HepG2 (cell line): Measurements from ENCODE around the gene PDZD11. TPM values are rescaled to one million over a fixed set of nuclear protein-coding genes. Genes with fewer than 3 reads are reported as not detected.

Experiments
- ATAC-seq: fragments of 200-7000 bp; cut with Tn5 transposase; 3 replicates; pipeline ENCODE4 v1.9.1; 2020; ENCODE audit warnings: mild to moderate bottlenecking, moderate library complexity
- BruUV-seq: library from RNA; stranded (reverse); fragments of 400-500 nt; replicated peaks from 2 replicates; lab custom pipeline; 2021; lab: Mats Ljungman, UMichigan
- CTCF ChIA-PET: fragments of 300-600 bp; formaldehyde crosslinking; extraction: SDS; loops from one replicate; lab custom pipeline; 2021; ENCODE audit warnings: low total read pairs, inconsistent platforms, low intra/inter-chr PET ratio; lab: Yijun Ruan, JAX
- POLR2A ChIA-PET: fragments of 350-600 bp; sonication (Branson Sonifier 250); formaldehyde crosslinking; loops from one replicate; lab custom pipeline; 2020; ENCODE audit warnings: antibody characterized with exemption, inconsistent platforms; lab: Yijun Ruan, JAX
- DNase-seq: peaks from one replicate; pipeline ENCODE4 v3.0.0-alpha.2; 2015; ENCODE audit warnings: low spot score
- FAIRE-seq: peaks from 3 replicates; lab custom pipeline; 2011; peaks lifted over from hg19 to GRCh38; lab: Jason Lieb, UNC
- H2AFZ ChIP-seq: one replicate; pipeline ENCODE4 v1.6.1; 2011; ENCODE audit warnings: low read length, inconsistent platforms
- H3K27ac ChIP-seq: fragments of 300-600 bp; 3 replicates; pipeline ENCODE4 v1.8.0; 2011; ENCODE audit warnings: mixed run types, mild to moderate bottlenecking, mixed read lengths, low read length, inconsistent platforms; ENCODE audit not compliant: insufficient read depth; ENCODE audit errors: extremely low read length
- H3K27me3 ChIP-seq, 2 experiments: fragments of 200-600 bp in 1 of 2; 2 replicates in 1 of 2; 3 replicates in 1 of 2; pipeline versions ENCODE4 v1.6.0 to v1.8.0; 2011; ENCODE audit warnings: low read length in 2 of 2, mild to moderate bottlenecking in 2 of 2, moderate library complexity in 2 of 2, inconsistent platforms in 1 of 2; ENCODE audit not compliant: insufficient read depth in 2 of 2, control insufficient read depth in 1 of 2
- H3K36me3 ChIP-seq, 2 experiments: fragments of 200-600 bp in 1 of 2; replicated peaks in 1 of 2; 2 replicates in 1 of 2; 3 replicates in 1 of 2; pipeline versions ENCODE4 v1.5.1 to v1.8.0; 2011; ENCODE audit warnings: low read length in 2 of 2, inconsistent platforms in 1 of 2; ENCODE audit not compliant: insufficient read depth in 2 of 2, control insufficient read depth in 1 of 2
- H3K4me1 ChIP-seq: 2 replicates; pipeline ENCODE4 v1.5.1; 2012; ENCODE audit warnings: low read length, inconsistent platforms; ENCODE audit not compliant: insufficient read depth
- H3K4me2 ChIP-seq: 2 replicates; pipeline ENCODE4 v1.6.0; 2011; ENCODE audit warnings: low read depth, low read length, inconsistent platforms
- H3K4me3 ChIP-seq, 3 experiments: fragments of 200-600 bp in 1 of 3; sonication (generic), shearing (Covaris generic) in 1 of 3; replicated peaks in 1 of 3; 2 replicates each; pipeline ENCODE4 v1.5.1; 2011 to 2016; ENCODE audit warnings: low read length in 3 of 3, inconsistent platforms in 2 of 3, low read depth in 2 of 3, mild to moderate bottlenecking in 2 of 3, control low read depth in 1 of 3, mixed read lengths in 1 of 3; ENCODE audit not compliant: insufficient read depth in 1 of 3
- H3K79me2 ChIP-seq: one replicate; pipeline ENCODE4 v1.6.1; 2011; ENCODE audit warnings: low read length, inconsistent platforms; ENCODE audit not compliant: insufficient read depth
- H3K9ac ChIP-seq: 2 replicates; pipeline ENCODE4 v1.6.0; 2011; ENCODE audit warnings: mild to moderate bottlenecking, low read depth, low read length, inconsistent platforms; ENCODE audit not compliant: insufficient read depth
- H3K9me3 ChIP-seq: 2 replicates; pipeline ENCODE4 v1.5.1; 2012; ENCODE audit warnings: mild to moderate bottlenecking, low read length
- H4K20me1 ChIP-seq: 2 replicates; pipeline ENCODE4 v1.6.0; 2011; ENCODE audit warnings: inconsistent platforms, mild to moderate bottlenecking, low read length, moderate library complexity; ENCODE audit not compliant: insufficient read depth
- MTA1 ChIP-seq: sonication (generic); formaldehyde crosslinking; IDR thresholded peaks from 2 replicates; pipeline ENCODE4 v1.4.0; 2020; ENCODE audit warnings: missing genetic modification reagents, mild to moderate bottlenecking, borderline replicate concordance
- SMC3 ChIP-seq: IDR thresholded peaks from 2 replicates; pipeline ENCODE4 v1.6.1; 2011; ENCODE audit warnings: low read length, improper control_type of control experiment
- SOX5 ChIP-seq: IDR thresholded peaks from 2 replicates; pipeline ENCODE4 v1.6.1; 2016; ENCODE audit warnings: borderline replicate concordance
- TOPORS ChIP-seq: sonication (generic); formaldehyde crosslinking; IDR thresholded peaks from 2 replicates; pipeline ENCODE4 v1.8.0; 2023; ENCODE audit warnings: mild to moderate bottlenecking, missing genetic modification reagents
- ZNF143 ChIP-seq: sonication (generic); formaldehyde crosslinking; IDR thresholded peaks from 2 replicates; pipeline ENCODE4 v1.4.0; 2020; ENCODE audit warnings: missing genetic modification reagents
- ZNF260 ChIP-seq: sonication (generic); formaldehyde crosslinking; IDR thresholded peaks from 2 replicates; pipeline ENCODE4 v1.4.0; 2020; ENCODE audit warnings: missing genetic modification reagents, low read depth, mild to moderate bottlenecking, borderline replicate concordance
- ZNF331 ChIP-seq: sonication (generic); formaldehyde crosslinking; IDR thresholded peaks from 2 replicates; pipeline ENCODE4 v1.4.0; 2020; ENCODE audit warnings: missing genetic modification reagents
- ZNF460 ChIP-seq: sonication (generic); formaldehyde crosslinking; IDR thresholded peaks from 2 replicates; pipeline ENCODE4 v1.5.1; 2020; ENCODE audit warnings: missing genetic modification reagents, mild to moderate bottlenecking, borderline replicate concordance
- ZNF558 ChIP-seq: sonication (generic); formaldehyde crosslinking; IDR thresholded peaks from 2 replicates; pipeline ENCODE4 v1.9.0; 2022; ENCODE audit warnings: mild to moderate bottlenecking, missing genetic modification reagents, borderline replicate concordance
- ZNF720 ChIP-seq: sonication (generic); formaldehyde crosslinking; IDR thresholded peaks from 2 replicates; pipeline ENCODE4 v1.4.0; 2020; ENCODE audit warnings: missing genetic modification reagents
- ZSCAN20 ChIP-seq: sonication (generic); formaldehyde crosslinking; IDR thresholded peaks from 2 replicates; pipeline ENCODE4 v1.4.0; 2020; ENCODE audit warnings: missing genetic modification reagents, mild to moderate bottlenecking, borderline replicate concordance
- WGBS: methylation state at CpG from one replicate; pipeline ENCODE4 v1.1.6; 2017; ENCODE audit warnings: low lambda C conversion rate; 5-methylcytosine and 5-hydroxymethylcytosine counted together
- in situ Hi-C: cut with HindIII; loops from 2 replicates; pipeline ENCODE4 v1.10.0; 2017; ENCODE audit warnings: low pct_unique_long_range_greater_than_20kb; ENCODE audit not compliant: extremely low pct_ligation_motif_present
- intact Hi-C: fragments of 100-400 bp; cut with micrococcal nuclease; formaldehyde crosslinking; loops from one replicate; pipeline ENCODE4 v1.10.0; 2022; ENCODE audit not compliant: unreplicated experiment
- polyA plus RNA-seq, 8 experiments: library from polyadenylated mRNA; depleted of rRNA in 3 of 8; stranded (reverse) in 7 of 8; unstranded in 1 of 8; fragments of >200 nt; fragmentation: Illumina TruSeq in 4 of 8; extraction: Trizol in 4 of 8; gene quantifications; 2 replicates each; pipeline versions ENCODE4 v1.2.1 to v1.2.3, GENCODE V29; 2011 to 2016; ENCODE audit warnings: low read depth in 4 of 8, missing spikeins in 1 of 8, mixed read lengths in 1 of 8; ENCODE audit not compliant: insufficient read depth in 1 of 8
- total RNA-seq, 5 experiments: library from RNA; depleted of rRNA; stranded (reverse); fragments of >200 nt; fragmentation: Illumina TruSeq; extraction: Trizol; gene quantifications; 2 replicates each; pipeline ENCODE4 v1.2.3, GENCODE V29; 2016; ENCODE audit warnings: low read depth in 1 of 5
- TF ChIP-seq, protein P1 (sequence below): IDR thresholded peaks from 2 replicates; pipeline ENCODE4 v1.6.1; 2016; ENCODE audit warnings: missing compliant biosample characterization, missing genetic modification reagents, borderline replicate concordance
- TF ChIP-seq, protein P2 (sequence below): sonication (generic); formaldehyde crosslinking; IDR thresholded peaks from 2 replicates; pipeline ENCODE4; 2020; ENCODE audit warnings: missing genetic modification reagents, mild to moderate bottlenecking, borderline replicate concordance
- TF ChIP-seq, protein P3 (sequence below): sonication (generic); formaldehyde crosslinking; IDR thresholded peaks from 2 replicates; pipeline ENCODE4 v1.5.0; 2020; ENCODE audit warnings: mild to moderate bottlenecking, missing genetic modification reagents, moderate library complexity

The PDZD11 gene
- total and polyA plus RNA-seq, 2 of the 13 experiments (the other 11 are each of a cell fraction or from before 2014, with no cell fraction given), result 29.1 to 47.0 TPM

DNA sequence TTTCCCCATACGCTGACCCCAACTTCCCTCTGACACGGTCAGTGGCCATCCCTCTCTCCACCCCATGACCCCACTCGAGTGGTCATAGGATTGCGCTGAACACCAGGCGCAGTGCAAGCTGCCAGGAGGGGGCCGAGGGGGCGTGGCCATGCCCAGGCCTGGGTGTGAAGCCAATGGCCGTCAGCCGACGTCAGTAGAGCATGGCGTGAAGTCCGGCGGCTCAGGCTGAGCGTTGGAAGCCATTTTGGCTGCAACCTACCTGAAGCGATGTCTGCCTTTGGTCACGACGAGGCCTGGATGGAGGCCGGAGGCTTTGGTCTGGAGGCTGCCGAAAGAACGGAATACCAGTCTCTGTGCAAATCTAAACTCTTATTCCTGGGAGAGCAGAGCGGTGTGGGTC is 7.8 kb downstream of the PDZD11 start, which contains the start of gene RAB41:
Gene RAB41 (plus strand): TSS at position 222 of the 400 bp plus-strand sequence. CDS start 46 bp downstream, at position 268.
- Histone ChIP-seq H3K27me3 (no peaks in the 10 kb centered on the region), H2AFZ (no peak within 1 kb of the TSS), H3K4me3 (no peak within 1 kb of the TSS), H3K4me1 (peaks cover 13% of the 10 kb centered on the region), H3K36me3 (no peaks in the 10 kb centered on the region), H3K4me2 (no peak within 1 kb of the TSS), H3K79me2 (no peaks in the 10 kb centered on the region), H3K27ac (no peak within 1 kb of the TSS), H3K9ac (no peak within 1 kb of the TSS), H3K9me3 (no peaks in the 10 kb centered on the region), H4K20me1 (no peaks in the 10 kb centered on the region)
- DNase-seq, result no peak
- TF ChIP-seq ZNF720 (CRISPR knock-in tag), result no peak
- no peak for TF ChIP-seq MTA1
- TF ChIP-seq, protein P1, sequence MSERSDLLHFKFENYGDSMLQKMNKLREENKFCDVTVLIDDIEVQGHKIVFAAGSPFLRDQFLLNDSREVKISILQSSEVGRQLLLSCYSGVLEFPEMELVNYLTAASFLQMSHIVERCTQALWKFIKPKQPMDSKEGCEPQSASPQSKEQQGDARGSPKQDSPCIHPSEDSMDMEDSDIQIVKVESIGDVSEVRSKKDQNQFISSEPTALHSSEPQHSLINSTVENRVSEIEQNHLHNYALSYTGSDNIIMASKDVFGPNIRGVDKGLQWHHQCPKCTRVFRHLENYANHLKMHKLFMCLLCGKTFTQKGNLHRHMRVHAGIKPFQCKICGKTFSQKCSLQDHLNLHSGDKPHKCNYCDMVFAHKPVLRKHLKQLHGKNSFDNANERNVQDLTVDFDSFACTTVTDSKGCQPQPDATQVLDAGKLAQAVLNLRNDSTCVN (CRISPR knock-in tag), result no peak
- no peak for TF ChIP-seq ZNF460 (CRISPR knock-in tag)
- TF ChIP-seq, protein P2, sequence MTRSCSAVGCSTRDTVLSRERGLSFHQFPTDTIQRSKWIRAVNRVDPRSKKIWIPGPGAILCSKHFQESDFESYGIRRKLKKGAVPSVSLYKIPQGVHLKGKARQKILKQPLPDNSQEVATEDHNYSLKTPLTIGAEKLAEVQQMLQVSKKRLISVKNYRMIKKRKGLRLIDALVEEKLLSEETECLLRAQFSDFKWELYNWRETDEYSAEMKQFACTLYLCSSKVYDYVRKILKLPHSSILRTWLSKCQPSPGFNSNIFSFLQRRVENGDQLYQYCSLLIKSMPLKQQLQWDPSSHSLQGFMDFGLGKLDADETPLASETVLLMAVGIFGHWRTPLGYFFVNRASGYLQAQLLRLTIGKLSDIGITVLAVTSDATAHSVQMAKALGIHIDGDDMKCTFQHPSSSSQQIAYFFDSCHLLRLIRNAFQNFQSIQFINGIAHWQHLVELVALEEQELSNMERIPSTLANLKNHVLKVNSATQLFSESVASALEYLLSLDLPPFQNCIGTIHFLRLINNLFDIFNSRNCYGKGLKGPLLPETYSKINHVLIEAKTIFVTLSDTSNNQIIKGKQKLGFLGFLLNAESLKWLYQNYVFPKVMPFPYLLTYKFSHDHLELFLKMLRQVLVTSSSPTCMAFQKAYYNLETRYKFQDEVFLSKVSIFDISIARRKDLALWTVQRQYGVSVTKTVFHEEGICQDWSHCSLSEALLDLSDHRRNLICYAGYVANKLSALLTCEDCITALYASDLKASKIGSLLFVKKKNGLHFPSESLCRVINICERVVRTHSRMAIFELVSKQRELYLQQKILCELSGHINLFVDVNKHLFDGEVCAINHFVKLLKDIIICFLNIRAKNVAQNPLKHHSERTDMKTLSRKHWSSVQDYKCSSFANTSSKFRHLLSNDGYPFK (CRISPR knock-in tag), result no peak
- no peak for TF ChIP-seq ZNF558 (CRISPR knock-in tag)
- TF ChIP-seq SOX5 (CRISPR knock-in tag), result no peak
- TF ChIP-seq ZNF143 (CRISPR knock-in tag), result no peak
- TF ChIP-seq ZSCAN20 (CRISPR knock-in tag), result no peak
- TF ChIP-seq TOPORS, result no peak
- TF ChIP-seq, protein P3, sequence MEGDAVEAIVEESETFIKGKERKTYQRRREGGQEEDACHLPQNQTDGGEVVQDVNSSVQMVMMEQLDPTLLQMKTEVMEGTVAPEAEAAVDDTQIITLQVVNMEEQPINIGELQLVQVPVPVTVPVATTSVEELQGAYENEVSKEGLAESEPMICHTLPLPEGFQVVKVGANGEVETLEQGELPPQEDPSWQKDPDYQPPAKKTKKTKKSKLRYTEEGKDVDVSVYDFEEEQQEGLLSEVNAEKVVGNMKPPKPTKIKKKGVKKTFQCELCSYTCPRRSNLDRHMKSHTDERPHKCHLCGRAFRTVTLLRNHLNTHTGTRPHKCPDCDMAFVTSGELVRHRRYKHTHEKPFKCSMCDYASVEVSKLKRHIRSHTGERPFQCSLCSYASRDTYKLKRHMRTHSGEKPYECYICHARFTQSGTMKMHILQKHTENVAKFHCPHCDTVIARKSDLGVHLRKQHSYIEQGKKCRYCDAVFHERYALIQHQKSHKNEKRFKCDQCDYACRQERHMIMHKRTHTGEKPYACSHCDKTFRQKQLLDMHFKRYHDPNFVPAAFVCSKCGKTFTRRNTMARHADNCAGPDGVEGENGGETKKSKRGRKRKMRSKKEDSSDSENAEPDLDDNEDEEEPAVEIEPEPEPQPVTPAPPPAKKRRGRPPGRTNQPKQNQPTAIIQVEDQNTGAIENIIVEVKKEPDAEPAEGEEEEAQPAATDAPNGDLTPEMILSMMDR (CRISPR knock-in tag), result no peak
- TF ChIP-seq ZNF331 (CRISPR knock-in tag), result no peak
- no peak for TF ChIP-seq ZNF260
- TF ChIP-seq SMC3, result no peak
- WGBS, result 98% methylated on average over 14 of the region's 21 CpGs
- in situ Hi-C loops (no loop called here), intact Hi-C loops (loop anchor here (10.0 kb wide), 1 partner anchor 1007 kb away; no protein-coding TSS in a partner anchor)
- FAIRE-seq, result no peak
- CTCF ChIA-PET, result no interaction called here
- ATAC-seq, result no peak
- BruUV-seq, result no TSS peak
- POLR2A ChIA-PET, result no interaction called here
